HEK293T (cell line): ENCODE results near the gene CFTR.

Experiments
- CTCF ChIA-PET: fragments of 350-600 bp; formaldehyde crosslinking; extraction: SDS; loops from one replicate; lab custom pipeline; 2021; ENCODE audit warnings: antibody characterized with exemption, inconsistent platforms; lab: Yijun Ruan, JAX
- POLR2A ChIA-PET: fragments of 350-600 bp; formaldehyde crosslinking; extraction: SDS; loops from one replicate; lab custom pipeline; 2020; ENCODE audit warnings: antibody characterized with exemption, inconsistent platforms; lab: Yijun Ruan, JAX
- DNase-seq: peaks from one replicate; pipeline ENCODE4 v3.0.0; 2012; ENCODE audit warnings: mixed read lengths; ENCODE audit errors: extremely low spot score
- ARNT ChIP-seq: fragments of 450-650 bp; IDR thresholded peaks from 2 replicates; pipeline ENCODE4 v1.6.1; 2017; ENCODE audit warnings: mild to moderate bottlenecking
- BHLHE40 ChIP-seq: fragments of 450-650 bp; IDR thresholded peaks from 2 replicates; pipeline ENCODE4 v1.6.1; 2016; ENCODE audit warnings: mild to moderate bottlenecking, moderate library complexity, borderline replicate concordance
- CTBP1 ChIP-seq: fragments of 450-650 bp; IDR thresholded peaks from 2 replicates; pipeline ENCODE4 v1.6.1; 2016; ENCODE audit warnings: borderline replicate concordance
- ELF4 ChIP-seq: fragments of 450-650 bp; IDR thresholded peaks from 2 replicates; pipeline ENCODE4 v1.6.1; 2017; ENCODE audit warnings: antibody characterized with exemption
- FOXA1 ChIP-seq: fragments of 450-650 bp; IDR thresholded peaks from 2 replicates; pipeline ENCODE4 v1.6.1; 2016; ENCODE audit warnings: mild to moderate bottlenecking
- FOXK2 ChIP-seq: fragments of 450-650 bp; IDR thresholded peaks from 2 replicates; pipeline ENCODE4 v1.6.1; 2016; ENCODE audit warnings: mild to moderate bottlenecking
- FOXM1 ChIP-seq: fragments of 450-650 bp; IDR thresholded peaks from 2 replicates; pipeline ENCODE4 v1.6.1; 2017; ENCODE audit warnings: mild to moderate bottlenecking, borderline replicate concordance
- HDGF ChIP-seq: fragments of 450-650 bp; IDR thresholded peaks from 2 replicates; pipeline ENCODE4 v1.6.1; 2017; ENCODE audit warnings: antibody characterized with exemption, borderline replicate concordance
- L3MBTL2 ChIP-seq: fragments of 450-650 bp; conservative IDR thresholded peaks from 2 replicates; pipeline ENCODE4 v1.6.1; 2016; ENCODE audit warnings: mild to moderate bottlenecking
- LEF1 ChIP-seq: fragments of 450-650 bp; IDR thresholded peaks from 2 replicates; pipeline ENCODE4 v1.6.1; 2017; ENCODE audit warnings: mild to moderate bottlenecking, borderline replicate concordance
- NFRKB ChIP-seq: fragments of 450-650 bp; IDR thresholded peaks from 2 replicates; pipeline ENCODE4 v1.6.1; 2016; ENCODE audit warnings: mild to moderate bottlenecking, moderate library complexity
- SP1 ChIP-seq: fragments of 450-650 bp; IDR thresholded peaks from 2 replicates; pipeline ENCODE4 v1.6.1; 2017
- SUZ12 ChIP-seq: fragments of 450-650 bp; IDR thresholded peaks from 2 replicates; pipeline ENCODE4 v1.6.1; 2016; ENCODE audit warnings: mild to moderate bottlenecking
- TARDBP ChIP-seq: fragments of 450-650 bp; IDR thresholded peaks from 2 replicates; pipeline ENCODE4 v1.6.1; 2016
- ZNF384 ChIP-seq: fragments of 450-650 bp; IDR thresholded peaks from 2 replicates; pipeline ENCODE4 v1.6.1; 2016
- TF ChIP-seq, protein P1 (sequence below): fragments of 450-650 bp; IDR thresholded peaks from 2 replicates; pipeline ENCODE4 v1.6.1; 2016

Gene CFTR

DNA sequence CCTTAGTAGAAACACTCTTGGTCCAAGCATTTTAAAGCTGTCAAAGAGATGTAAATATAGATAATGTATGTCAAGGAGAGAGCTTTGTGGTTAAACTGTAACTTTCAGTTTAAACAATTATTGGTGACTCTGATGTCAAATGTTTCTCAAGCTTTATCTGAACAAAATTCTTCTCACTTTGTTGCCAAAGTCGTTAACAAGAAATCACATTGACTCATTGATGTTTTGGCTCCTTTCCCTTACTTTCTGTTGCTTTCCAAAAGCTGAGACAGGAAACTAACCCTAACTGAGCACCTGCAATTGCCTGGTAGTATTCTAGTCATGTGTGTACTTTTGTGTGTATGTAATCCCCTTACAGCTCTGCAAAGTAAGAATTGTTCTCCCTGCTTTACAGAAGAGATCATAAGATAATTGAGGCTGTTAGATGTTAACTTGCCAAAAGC is 108.5 kb downstream of the CFTR start:
- ChIA-PET CTCF (no interaction called here), POLR2A (no interaction called here)
- TF ChIP-seq ARNT (no peak), FOXM1 (no peak), HDGF (no peak)
- DNase-seq: no peak

DNA sequence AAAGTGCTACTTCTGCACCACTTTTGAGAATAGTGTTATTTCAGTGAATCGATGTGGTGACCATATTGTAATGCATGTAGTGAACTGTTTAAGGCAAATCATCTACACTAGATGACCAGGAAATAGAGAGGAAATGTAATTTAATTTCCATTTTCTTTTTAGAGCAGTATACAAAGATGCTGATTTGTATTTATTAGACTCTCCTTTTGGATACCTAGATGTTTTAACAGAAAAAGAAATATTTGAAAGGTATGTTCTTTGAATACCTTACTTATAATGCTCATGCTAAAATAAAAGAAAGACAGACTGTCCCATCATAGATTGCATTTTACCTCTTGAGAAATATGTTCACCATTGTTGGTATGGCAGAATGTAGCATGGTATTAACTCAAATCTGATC is 110.4 kb downstream of the CFTR start:
- ChIA-PET POLR2A (no interaction called here), CTCF (no interaction called here)
- no peak for TF ChIP-seq ARNT
- TF ChIP-seq FOXA1: no peak
- no peak for TF ChIP-seq SP1
- TF ChIP-seq LEF1: no peak
- no peak for TF ChIP-seq FOXM1
- no peak for TF ChIP-seq ZNF384
- no peak for TF ChIP-seq FOXK2
- TF ChIP-seq HDGF: no peak
- no peak for TF ChIP-seq CTBP1
- no peak for TF ChIP-seq NFRKB
- no peak for TF ChIP-seq BHLHE40
- TF ChIP-seq, protein P1, sequence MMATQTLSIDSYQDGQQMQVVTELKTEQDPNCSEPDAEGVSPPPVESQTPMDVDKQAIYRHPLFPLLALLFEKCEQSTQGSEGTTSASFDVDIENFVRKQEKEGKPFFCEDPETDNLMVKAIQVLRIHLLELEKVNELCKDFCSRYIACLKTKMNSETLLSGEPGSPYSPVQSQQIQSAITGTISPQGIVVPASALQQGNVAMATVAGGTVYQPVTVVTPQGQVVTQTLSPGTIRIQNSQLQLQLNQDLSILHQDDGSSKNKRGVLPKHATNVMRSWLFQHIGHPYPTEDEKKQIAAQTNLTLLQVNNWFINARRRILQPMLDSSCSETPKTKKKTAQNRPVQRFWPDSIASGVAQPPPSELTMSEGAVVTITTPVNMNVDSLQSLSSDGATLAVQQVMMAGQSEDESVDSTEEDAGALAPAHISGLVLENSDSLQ: no peak
- no peak for TF ChIP-seq TARDBP
- no peak for TF ChIP-seq L3MBTL2
- TF ChIP-seq SUZ12: no peak
- TF ChIP-seq ELF4: no peak
- no peak for DNase-seq

GRCh38 chr7:117592011-117592635 is 112.3 kb downstream of the CFTR start:
- TF ChIP-seq HDGF (no peak), FOXM1 (no peak), BHLHE40 (no peak), ZNF384 (no peak), LEF1 (no peak), TARDBP (no peak), FOXK2 (no peak), L3MBTL2 (no peak), ARNT (no peak), SUZ12 (no peak), FOXA1 (no peak)
- TF ChIP-seq, protein P1: no peak
- CTCF ChIA-PET: no interaction called here
- POLR2A ChIA-PET: no interaction called here
- no peak for DNase-seq

GRCh38 chr7:117596134-117596533 is 116.3 kb downstream of the CFTR start:
- TF ChIP-seq FOXK2: no peak
- no peak for TF ChIP-seq SP1
- TF ChIP-seq TARDBP: no peak
- TF ChIP-seq, protein P1: no peak
- no peak for TF ChIP-seq FOXM1
- no peak for TF ChIP-seq LEF1
- TF ChIP-seq ARNT: no peak
- no peak for TF ChIP-seq BHLHE40
- TF ChIP-seq L3MBTL2: no peak
- TF ChIP-seq CTBP1: no peak
- TF ChIP-seq NFRKB: no peak
- no peak for TF ChIP-seq SUZ12
- TF ChIP-seq HDGF: no peak
- no peak for TF ChIP-seq ZNF384
- no peak for TF ChIP-seq FOXA1
- no peak for TF ChIP-seq ELF4

DNA sequence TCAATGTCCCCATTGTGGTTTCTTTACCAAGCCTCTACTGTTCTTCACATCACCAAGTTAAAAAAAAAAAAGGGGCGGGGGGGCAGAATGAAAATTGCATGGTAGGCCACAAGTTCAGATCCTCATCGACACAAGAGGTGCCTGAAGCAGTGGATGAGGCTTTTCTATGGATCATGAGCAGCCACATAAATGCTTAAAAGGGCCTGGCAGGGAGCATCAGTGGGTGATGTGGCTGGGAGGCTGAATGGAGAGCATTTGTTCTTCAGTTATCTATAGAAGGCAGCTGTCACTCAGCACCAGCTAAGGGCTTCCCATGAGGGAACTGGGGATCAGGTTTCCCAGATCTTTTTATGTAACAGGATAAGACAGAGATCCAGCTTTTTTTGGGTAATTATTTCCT is 117.9 kb downstream of the CFTR start:
- ChIA-PET POLR2A (no interaction called here), CTCF (interaction anchor here (0.6 kb wide), 1 partner anchor 83 kb away, joined by 3 read pairs; no protein-coding TSS in a partner anchor)
- TF ChIP-seq SUZ12 (no peak), SP1 (no peak), NFRKB (no peak), TARDBP (no peak), ZNF384 (no peak), ELF4 (no peak), HDGF (no peak), FOXK2 (no peak), FOXA1 (no peak), ARNT (no peak), L3MBTL2 (no peak)
- DNase-seq: no peak

More at GRCh38 chr7:117596134-117596533, 116.3 kb downstream of the CFTR start:
- no peak for DNase-seq
- ChIA-PET CTCF (no interaction called here), POLR2A (no interaction called here)

DNA sequence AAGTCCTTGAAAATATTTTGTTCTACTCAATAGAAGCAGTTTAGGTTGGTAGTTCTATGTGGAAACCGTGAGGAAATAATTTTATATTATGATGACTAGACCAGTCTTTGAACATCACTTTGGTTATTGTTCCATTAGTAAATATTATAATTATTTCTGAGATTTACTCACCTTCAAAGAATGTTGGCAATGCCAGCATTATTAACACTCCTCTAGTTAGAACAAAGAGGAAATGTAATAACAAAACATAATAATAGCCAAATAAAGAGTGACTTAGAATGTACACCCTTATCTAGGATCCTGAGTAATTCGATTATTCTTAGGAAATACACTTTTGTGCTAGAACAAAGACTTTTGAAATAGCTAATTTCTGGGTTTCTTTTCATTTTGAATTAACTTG is 121.1 kb downstream of the CFTR start:
- TF ChIP-seq FOXK2: no peak
- DNase-seq: no peak
- ChIA-PET CTCF (no interaction called here), POLR2A (no interaction called here)
